CD4-positive, CD25-positive, alpha-beta regulatory T cell (primary cell): ENCODE results near the gene RNF31. TPM values are rescaled to one million over a fixed set of nuclear protein-coding genes. Genes with fewer than 3 reads are reported as not detected.

Experiments
- ATAC-seq, 2 donors: fragments of 150-1000 bp; cut with Tn5 transposase; one replicate each; pipeline ENCODE4 v1.10.0; 2021; ENCODE audit warnings: low read depth in 2 of 2, moderate number of reproducible peaks in 2 of 2, moderate library complexity in 1 of 2
- DNase-seq, 3 donors: peaks; one replicate each; pipeline versions ENCODE4 v3.0.0 to v3.0.0-alpha.2; 2012 to 2022; ENCODE audit warnings: mixed read lengths in 1 of 3
- H3K27ac ChIP-seq: one replicate; pipeline ENCODE4 v1.7.0; 2013; ENCODE audit warnings: mild to moderate bottlenecking, low read length; ENCODE audit not compliant: insufficient read depth, poor library complexity, severe bottlenecking
- H3K27me3 ChIP-seq: one replicate; pipeline ENCODE4 v1.7.0; 2013; ENCODE audit warnings: low read length; ENCODE audit not compliant: control insufficient read depth, insufficient read depth
- H3K36me3 ChIP-seq: one replicate; pipeline ENCODE4 v1.7.0; 2013; ENCODE audit warnings: mild to moderate bottlenecking, low read length, moderate library complexity; ENCODE audit not compliant: control insufficient read depth, insufficient read depth
- H3K4me1 ChIP-seq: 2 replicates; pipeline ENCODE4 v1.7.0; 2013; ENCODE audit warnings: mild to moderate bottlenecking, low read length; ENCODE audit not compliant: insufficient read depth, control insufficient read depth, poor library complexity, severe bottlenecking
- H3K4me3 ChIP-seq: one replicate; pipeline ENCODE4 v1.7.0; 2013; ENCODE audit warnings: low read depth, mild to moderate bottlenecking, low read length, moderate library complexity
- H3K9me3 ChIP-seq, 2 experiments: 1 replicate in 1 of 2; 2 replicates in 1 of 2; pipeline ENCODE4 v1.7.0; 2013; ENCODE audit warnings: low read length in 2 of 2, mild to moderate bottlenecking in 1 of 2, moderate library complexity in 1 of 2; ENCODE audit not compliant: control insufficient read depth in 2 of 2
- H3K27ac Mint-ChIP-seq, 3 donors: one replicate each; pipeline ENCODE4 v1.8.0; 2020 to 2022; ENCODE audit warnings: mild to moderate bottlenecking in 3 of 3, mixed read lengths in 3 of 3, moderate library complexity in 2 of 3
- H3K27me3 Mint-ChIP-seq: one replicate; pipeline ENCODE4 v1.8.0; 2022; ENCODE audit warnings: mild to moderate bottlenecking, mixed read lengths
- H3K36me3 Mint-ChIP-seq: one replicate; pipeline ENCODE4 v1.8.0; 2020; ENCODE audit warnings: mixed read lengths
- H3K4me1 Mint-ChIP-seq, 4 donors: one replicate each; pipeline ENCODE4 v1.8.0; 2020 to 2022; ENCODE audit warnings: mixed read lengths in 4 of 4, mild to moderate bottlenecking in 1 of 4
- H3K4me3 Mint-ChIP-seq, 4 donors: one replicate each; pipeline ENCODE4 v1.8.0; 2020 to 2022; ENCODE audit warnings: mild to moderate bottlenecking in 4 of 4, mixed read lengths in 4 of 4, moderate library complexity in 3 of 4
- H3K9me3 Mint-ChIP-seq, 7 donors: one replicate each; pipeline ENCODE4 v1.8.0; 2020 to 2022; ENCODE audit warnings: mixed read lengths in 7 of 7, mild to moderate bottlenecking in 3 of 7, moderate library complexity in 2 of 7
- polyA plus RNA-seq, 4 donors: library from polyadenylated mRNA; unstranded; fragments of 300-500 nt; fragmentation: Illumina TruSeq; gene quantifications; one replicate each; pipeline ENCODE4 v1.2.3, GENCODE V29; 2021
- total RNA-seq: library from RNA; stranded (reverse); gene quantifications from one replicate; pipeline ENCODE4 v1.2.3, GENCODE V29; 2022

RNF31 gene
- total and polyA plus RNA-seq, 5 donors from 2014 or later = 35.9 to 82.4 (median 45.5) TPM

GRCh38 chr14:24135834-24136683, 11.2 kb upstream of the RNF31 start, which contains the start of gene PSME1:
PSME1 (plus strand) TSS chr14:24136194; CDS start chr14:24136263, 69 bp downstream.
- no peaks in the 10 kb centered on the region for H3K9me3 ChIP-seq
- H3K4me3 ChIP-seq = peak within 1 kb of the TSS; percentile 75
- H3K27ac ChIP-seq = peak within 1 kb of the TSS; percentile 85
- Mint-ChIP-seq H3K27ac (peak within 1 kb of the TSS; percentile 69 to 96 (median 95)), H3K4me3 (peak within 1 kb of the TSS; percentile 92 to 98 (median 97)), H3K9me3 (peaks cover 0 to 1% (median 0%) of the 10 kb centered on the region in 7 donors), H3K36me3 (peaks cover 17% of the 10 kb centered on the region), H3K27me3 (peaks cover 4% of the 10 kb centered on the region), H3K4me1 (peaks cover 16 to 70% (median 43%) of the 10 kb centered on the region in 4 donors)
- DNase-seq (peak; percentile 90 to 94 (median 93)), ATAC-seq (peak; percentile 93 to 96)
- peaks cover 16% of the 10 kb centered on the region for H3K36me3 ChIP-seq
- no peaks in the 10 kb centered on the region for H3K27me3 ChIP-seq
- peaks cover 63% of the 10 kb centered on the region for H3K4me1 ChIP-seq

- H3K9me3 Mint-ChIP-seq = peaks cover 0 to 1% (median 0%) of the 10 kb centered on the region in 7 donors
- peaks cover 4% of the 10 kb centered on the region for H3K27me3 Mint-ChIP-seq
- peak overlapping the region; percentile 75 for H3K4me3 ChIP-seq
- peak overlapping the region; percentile 92 to 94 (median 92) for H3K4me3 Mint-ChIP-seq
- H3K4me1 ChIP-seq = peaks cover 62% of the 10 kb centered on the region
- peak overlapping the region; percentile 85 for H3K27ac ChIP-seq
- H3K27ac Mint-ChIP-seq = peak overlapping the region; percentile 69 to 95 (median 94)
- ATAC-seq = no peak
- DNase-seq = peak in 1 of 3 donors; percentile 28
- H3K36me3 Mint-ChIP-seq = peaks cover 17% of the 10 kb centered on the region
- H3K27me3 ChIP-seq = no peaks in the 10 kb centered on the region
- H3K9me3 ChIP-seq = no peaks in the 10 kb centered on the region
- peaks cover 16 to 71% (median 43%) of the 10 kb centered on the region in 4 donors for H3K4me1 Mint-ChIP-seq
- peaks cover 16% of the 10 kb centered on the region for H3K36me3 ChIP-seq
Measured at GRCh38 chr14:24136684-24137528, 10.4 kb upstream of the RNF31 start.

- H3K27ac ChIP-seq = peak overlapping the region; percentile 85
Measured at GRCh38 chr14:24137529-24138395, 9.5 kb upstream of the RNF31 start.

GRCh38 chr14:24138396-24139271, 8.7 kb upstream of the RNF31 start:
- Histone ChIP-seq H3K9me3 (no peaks in the 10 kb centered on the region), H3K36me3 (peaks cover 22% of the 10 kb centered on the region), H3K27me3 (no peaks in the 10 kb centered on the region), H3K4me1 (peaks cover 56% of the 10 kb centered on the region), H3K27ac (no peak overlapping the region), H3K4me3 (no peak overlapping the region)
- Mint-ChIP-seq H3K9me3 (peaks cover 0 to 1% (median 0%) of the 10 kb centered on the region in 7 donors), H3K27me3 (no peaks in the 10 kb centered on the region), H3K36me3 (peaks cover 22% of the 10 kb centered on the region), H3K27ac (peak overlapping the region in 2 of 3 donors; percentile 61 to 85), H3K4me3 (peak overlapping the region; percentile 81 to 94 (median 92)), H3K4me1 (peaks cover 10 to 73% (median 37%) of the 10 kb centered on the region in 4 donors)
- ATAC-seq (no peak), DNase-seq (no peak)

More at GRCh38 chr14:24137529-24138395, 9.5 kb upstream of the RNF31 start:
- Histone ChIP-seq H3K9me3 (no peaks in the 10 kb centered on the region), H3K4me3 (no peak overlapping the region), H3K4me1 (peaks cover 59% of the 10 kb centered on the region), H3K27me3 (no peaks in the 10 kb centered on the region), H3K36me3 (peaks cover 16% of the 10 kb centered on the region)
- DNase-seq = no peak
- no peak for ATAC-seq
- H3K27me3 Mint-ChIP-seq = peaks cover 4% of the 10 kb centered on the region
- H3K4me1 Mint-ChIP-seq = peaks cover 16 to 71% (median 39%) of the 10 kb centered on the region in 4 donors
- H3K4me3 Mint-ChIP-seq = peak overlapping the region; percentile 92 to 94 (median 92)
- H3K36me3 Mint-ChIP-seq = peaks cover 17% of the 10 kb centered on the region
- H3K27ac Mint-ChIP-seq = peak overlapping the region; percentile 94 to 95 (median 95)
- H3K9me3 Mint-ChIP-seq = peaks cover 0 to 1% (median 0%) of the 10 kb centered on the region in 7 donors

- DNase-seq (peak in 1 of 3 donors; percentile 40), ATAC-seq (no peak)
- Mint-ChIP-seq H3K9me3 (peaks cover 0 to 1% (median 0%) of the 10 kb centered on the region in 7 donors), H3K4me3 (peak overlapping the region; percentile 68 to 94 (median 86)), H3K27ac (peak overlapping the region in 2 of 3 donors; percentile 61 to 75), H3K4me1 (peaks cover 10 to 74% (median 41%) of the 10 kb centered on the region in 4 donors), H3K27me3 (no peaks in the 10 kb centered on the region), H3K36me3 (peaks cover 25% of the 10 kb centered on the region)
- H3K4me1 ChIP-seq = peaks cover 56% of the 10 kb centered on the region
- no peak overlapping the region for H3K27ac ChIP-seq
- no peaks in the 10 kb centered on the region for H3K27me3 ChIP-seq
- H3K9me3 ChIP-seq = no peaks in the 10 kb centered on the region
- H3K36me3 ChIP-seq = peaks cover 28% of the 10 kb centered on the region
- H3K4me3 ChIP-seq = peak overlapping the region; percentile 55
Measured at GRCh38 chr14:24139272-24139934, 7.9 kb upstream of the RNF31 start.
